Colonic mucosa (tissue), 4 donors: ENCODE data around the gene BOK. TPM values are rescaled to one million over a fixed set of nuclear protein-coding genes. Genes with fewer than 3 reads are reported as not detected.

Source experiments
- DNase-seq: peaks from one replicate; pipeline ENCODE4 v3.0.0-alpha.2; 2020
- H3K27ac ChIP-seq: fragments of 200-600 bp; one replicate; pipeline ENCODE4 v1.8.0; 2021
- H3K27me3 ChIP-seq: fragments of 200-600 bp; one replicate; pipeline ENCODE4 v1.8.0; 2021
- H3K36me3 ChIP-seq: fragments of 200-600 bp; one replicate; pipeline ENCODE4 v1.8.0; 2021
- H3K4me1 ChIP-seq: fragments of 200-600 bp; one replicate; pipeline ENCODE4 v1.8.0; 2021; ENCODE audit warnings: mild to moderate bottlenecking
- H3K4me3 ChIP-seq: fragments of 200-600 bp; one replicate; pipeline ENCODE4 v1.8.0; 2021
- H3K9ac ChIP-seq, 2 donors: one replicate each; pipeline ENCODE4 v1.7.0; 2013; ENCODE audit warnings: control low read depth in 2 of 2, low read depth in 2 of 2, low read length in 2 of 2
- H3K9me3 ChIP-seq: fragments of 200-600 bp; one replicate; pipeline ENCODE4 v1.8.0; 2021
- intact Hi-C: fragments of 100-400 bp; cut with DNase I; formaldehyde crosslinking; loops from one replicate; pipeline ENCODE4 v1.14.1; 2022
- total RNA-seq, 2 donors: library from RNA; stranded (reverse); fragmentation: NEBNext Ultra II Directional in 1 of 2; extraction: Animal tissue kit (Norgen Biotek cat#: 25700) in 1 of 2; gene quantifications; one replicate each; pipeline ENCODE4 v1.2.1, GENCODE V29; 2021
- TF ChIP-seq, protein P1 (sequence below): fragments of 200-600 bp; IDR thresholded peaks from one replicate; pipeline ENCODE4 v1.8.0; 2022; ENCODE audit warnings: antibody characterized with exemption, mild to moderate bottlenecking
- donor health status: healthy.
- donor health status: DM: no; HTN: no; CAD: no.
- donor health status: DM: no; HTN: no; CAD: no.

Gene BOK
- total RNA-seq, 2 donors from 2014 or later = 8.3 to 14.1 TPM

DNA sequence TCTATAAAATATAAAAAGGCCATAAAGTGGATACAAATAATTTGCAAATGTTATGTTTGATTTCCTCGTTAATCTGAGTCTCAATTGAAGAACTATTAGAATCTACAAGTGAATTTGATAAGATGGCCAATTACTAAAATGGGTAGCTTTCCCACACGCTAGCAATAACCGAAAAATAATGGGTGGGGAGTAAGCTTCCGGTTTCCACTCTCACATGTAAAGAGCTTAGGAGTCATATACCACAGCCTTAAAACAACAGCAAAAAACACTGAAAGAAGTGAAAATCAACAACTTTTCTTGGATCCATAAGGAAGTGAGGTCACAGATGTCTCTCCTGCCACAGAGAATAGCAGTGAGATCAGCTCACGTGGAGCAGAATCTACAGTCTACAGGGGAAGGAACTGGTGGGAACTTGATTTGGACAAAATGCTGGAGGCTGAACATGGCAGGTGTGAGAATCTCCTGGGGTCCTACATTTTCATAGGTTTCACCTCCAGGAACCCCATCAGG lies 59.8 kb downstream of the BOK start:
- no peak overlapping the region for H3K4me3 ChIP-seq
- DNase-seq = no peak
- no peaks in the 10 kb centered on the region for H3K9me3 ChIP-seq
- H3K27ac ChIP-seq = no peak overlapping the region
- H3K27me3 ChIP-seq = no peaks in the 10 kb centered on the region
- no peaks in the 10 kb centered on the region for H3K4me1 ChIP-seq
- no peaks in the 10 kb centered on the region for H3K36me3 ChIP-seq
- TF ChIP-seq, protein P1, sequence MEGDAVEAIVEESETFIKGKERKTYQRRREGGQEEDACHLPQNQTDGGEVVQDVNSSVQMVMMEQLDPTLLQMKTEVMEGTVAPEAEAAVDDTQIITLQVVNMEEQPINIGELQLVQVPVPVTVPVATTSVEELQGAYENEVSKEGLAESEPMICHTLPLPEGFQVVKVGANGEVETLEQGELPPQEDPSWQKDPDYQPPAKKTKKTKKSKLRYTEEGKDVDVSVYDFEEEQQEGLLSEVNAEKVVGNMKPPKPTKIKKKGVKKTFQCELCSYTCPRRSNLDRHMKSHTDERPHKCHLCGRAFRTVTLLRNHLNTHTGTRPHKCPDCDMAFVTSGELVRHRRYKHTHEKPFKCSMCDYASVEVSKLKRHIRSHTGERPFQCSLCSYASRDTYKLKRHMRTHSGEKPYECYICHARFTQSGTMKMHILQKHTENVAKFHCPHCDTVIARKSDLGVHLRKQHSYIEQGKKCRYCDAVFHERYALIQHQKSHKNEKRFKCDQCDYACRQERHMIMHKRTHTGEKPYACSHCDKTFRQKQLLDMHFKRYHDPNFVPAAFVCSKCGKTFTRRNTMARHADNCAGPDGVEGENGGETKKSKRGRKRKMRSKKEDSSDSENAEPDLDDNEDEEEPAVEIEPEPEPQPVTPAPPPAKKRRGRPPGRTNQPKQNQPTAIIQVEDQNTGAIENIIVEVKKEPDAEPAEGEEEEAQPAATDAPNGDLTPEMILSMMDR = no peak
- intact Hi-C loops = no loop called here
- no peak overlapping the region for H3K9ac ChIP-seq

DNA sequence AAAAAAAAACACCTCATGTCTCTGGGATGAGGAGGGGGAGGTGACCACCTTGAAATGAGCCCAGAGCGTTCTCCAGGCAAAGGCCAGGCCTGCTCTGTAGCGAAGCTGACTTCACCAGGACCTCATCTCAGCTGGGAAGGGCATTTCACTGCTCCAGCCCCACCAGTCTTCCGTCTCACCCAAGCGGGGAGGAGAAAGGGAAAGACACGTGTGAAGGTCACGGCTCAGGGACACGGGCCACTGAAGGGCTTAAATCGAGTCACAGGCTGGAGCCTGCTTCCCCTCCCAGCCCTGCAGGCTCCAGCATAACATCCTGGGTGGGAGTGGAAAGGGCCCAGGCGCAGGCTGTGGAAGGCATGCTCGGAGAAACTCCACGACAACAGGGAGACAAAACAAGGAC lies 60.3 kb downstream of the BOK start:
- no peaks in the 10 kb centered on the region for H3K36me3 ChIP-seq
- no peak overlapping the region for H3K27ac ChIP-seq
- no peaks in the 10 kb centered on the region for H3K9me3 ChIP-seq
- intact Hi-C loops = no loop called here
- no peak overlapping the region for H3K4me3 ChIP-seq
- H3K9ac ChIP-seq = no peak overlapping the region
- no peaks in the 10 kb centered on the region for H3K27me3 ChIP-seq
- no peaks in the 10 kb centered on the region for H3K4me1 ChIP-seq
- TF ChIP-seq, protein P1 = no peak
- DNase-seq = no peak

DNA sequence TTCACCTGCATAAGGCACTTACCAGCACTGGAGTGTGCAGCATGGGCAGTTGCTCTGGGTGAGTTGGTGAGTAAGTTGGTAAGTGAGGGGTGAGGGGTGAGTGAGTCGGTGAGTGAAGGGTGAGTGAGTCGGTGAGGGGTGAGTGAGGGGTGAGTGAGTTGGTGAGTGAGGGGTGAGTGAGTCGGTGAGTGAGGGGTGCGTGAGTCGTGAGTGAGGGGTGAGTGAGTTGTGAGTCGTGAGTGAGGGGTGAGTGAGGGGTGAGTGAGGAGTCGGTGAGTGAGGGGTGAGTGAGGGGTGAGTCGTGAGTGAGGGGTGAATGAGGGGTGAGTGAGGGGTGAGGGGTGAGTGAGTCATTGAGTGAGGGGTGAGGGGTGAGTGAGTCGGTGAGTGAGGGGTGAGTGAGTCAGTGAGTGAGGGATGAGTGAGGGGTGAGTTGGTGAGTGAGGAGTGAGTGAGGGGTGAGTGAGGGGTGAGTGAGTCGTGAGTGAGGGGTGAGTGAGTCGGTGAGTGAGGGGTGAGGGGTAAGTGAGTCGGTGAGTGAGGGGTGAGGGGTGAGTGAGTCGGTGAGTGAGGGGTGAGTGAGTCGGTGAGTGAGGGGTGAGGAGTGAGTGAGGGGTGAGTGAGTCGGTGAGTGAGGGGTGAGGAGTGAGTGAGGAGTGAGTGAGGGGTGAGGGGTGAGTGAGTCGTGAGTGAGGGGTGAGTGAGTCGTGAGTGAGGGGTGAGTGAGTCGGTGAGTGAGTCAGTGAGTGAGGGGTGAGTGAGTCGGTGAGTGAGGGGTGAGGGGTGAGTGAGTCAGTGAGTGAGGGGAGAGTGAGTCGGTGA lies 61.3 kb downstream of the BOK start:
- H3K36me3 ChIP-seq = no peaks in the 10 kb centered on the region
- H3K9ac ChIP-seq = no peak overlapping the region
- no peak overlapping the region for H3K4me3 ChIP-seq
- no peaks in the 10 kb centered on the region for H3K4me1 ChIP-seq
- H3K9me3 ChIP-seq = no peaks in the 10 kb centered on the region
- intact Hi-C loops = no loop called here
- TF ChIP-seq, protein P1 = no peak
- H3K27ac ChIP-seq = no peak overlapping the region
- DNase-seq = no peak
- no peaks in the 10 kb centered on the region for H3K27me3 ChIP-seq

DNA sequence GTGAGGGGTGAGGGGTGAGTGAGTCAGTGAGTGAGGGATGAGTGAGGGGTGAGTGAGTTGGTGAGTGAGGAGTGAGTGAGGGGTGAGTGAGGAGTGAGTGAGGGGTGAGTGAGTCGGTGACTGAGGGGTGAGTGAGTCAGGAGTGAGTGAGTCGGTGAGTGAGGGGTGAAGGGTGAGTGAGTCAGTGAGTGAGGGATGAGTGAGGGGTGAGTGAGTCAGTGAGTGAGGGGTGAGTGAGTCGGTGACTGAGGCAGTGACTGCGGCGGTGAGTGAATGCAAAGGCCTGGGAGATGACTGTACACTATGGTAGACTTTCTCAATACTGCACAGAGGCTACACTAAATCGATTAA lies 61.8 kb downstream of the BOK start:
- no peaks in the 10 kb centered on the region for H3K36me3 ChIP-seq
- intact Hi-C loops = no loop called here

More for the DNA sequence above, 61.8 kb downstream of the BOK start:
- Histone ChIP-seq H3K27me3 (no peaks in the 10 kb centered on the region), H3K27ac (no peak overlapping the region), H3K4me1 (no peaks in the 10 kb centered on the region), H3K4me3 (no peak overlapping the region), H3K9ac (no peak overlapping the region), H3K9me3 (no peaks in the 10 kb centered on the region)
- no peak for DNase-seq
- TF ChIP-seq, protein P1 = no peak

Other genes starting within 250 kb of the BOK start
- 100 to 1,000 TPM; 483 to 625 TPM for gene HDLBP, start 243.1 kb upstream of the BOK start, total RNA-seq
- gene SEPTIN2, start 242.8 kb upstream of the BOK start, total RNA-seq = 100 to 1,000 TPM; 196 to 244 TPM
- 100 to 1,000 TPM; 107 to 122 TPM for gene FARP2, start 202.5 kb upstream of the BOK start, total RNA-seq
- gene STK25, start 50.2 kb upstream of the BOK start, total RNA-seq = 100 to 1,000 TPM in 1 of 2 donors, 10 to 100 TPM in 1; 87.8 to 144 TPM
- gene THAP4, start 78.4 kb downstream of the BOK start, total RNA-seq = 10 to 100 TPM; 66.6 to 68.0 TPM
- 100 to 1,000 TPM in 1 of 2 donors, 10 to 100 TPM in 1; 72.4 to 119 TPM for gene ATG4B, start 78.9 kb downstream of the BOK start, total RNA-seq
- 100 to 1,000 TPM in 1 of 2 donors, 10 to 100 TPM in 1; 22.6 to 106 TPM for gene DTYMK, start 128.1 kb downstream of the BOK start, total RNA-seq
- gene ING5, start 143.3 kb downstream of the BOK start, total RNA-seq = 10 to 100 TPM; 18.3 to 44.2 TPM
- gene D2HGDH, start 175.9 kb downstream of the BOK start, total RNA-seq = 10 to 100 TPM; 42.0 to 76.6 TPM
- 10 to 100 TPM; 34.2 to 70.2 TPM for gene GAL3ST2, start 218.1 kb downstream of the BOK start, total RNA-seq